ENCODE data around the gene INPP5E.

DNA sequence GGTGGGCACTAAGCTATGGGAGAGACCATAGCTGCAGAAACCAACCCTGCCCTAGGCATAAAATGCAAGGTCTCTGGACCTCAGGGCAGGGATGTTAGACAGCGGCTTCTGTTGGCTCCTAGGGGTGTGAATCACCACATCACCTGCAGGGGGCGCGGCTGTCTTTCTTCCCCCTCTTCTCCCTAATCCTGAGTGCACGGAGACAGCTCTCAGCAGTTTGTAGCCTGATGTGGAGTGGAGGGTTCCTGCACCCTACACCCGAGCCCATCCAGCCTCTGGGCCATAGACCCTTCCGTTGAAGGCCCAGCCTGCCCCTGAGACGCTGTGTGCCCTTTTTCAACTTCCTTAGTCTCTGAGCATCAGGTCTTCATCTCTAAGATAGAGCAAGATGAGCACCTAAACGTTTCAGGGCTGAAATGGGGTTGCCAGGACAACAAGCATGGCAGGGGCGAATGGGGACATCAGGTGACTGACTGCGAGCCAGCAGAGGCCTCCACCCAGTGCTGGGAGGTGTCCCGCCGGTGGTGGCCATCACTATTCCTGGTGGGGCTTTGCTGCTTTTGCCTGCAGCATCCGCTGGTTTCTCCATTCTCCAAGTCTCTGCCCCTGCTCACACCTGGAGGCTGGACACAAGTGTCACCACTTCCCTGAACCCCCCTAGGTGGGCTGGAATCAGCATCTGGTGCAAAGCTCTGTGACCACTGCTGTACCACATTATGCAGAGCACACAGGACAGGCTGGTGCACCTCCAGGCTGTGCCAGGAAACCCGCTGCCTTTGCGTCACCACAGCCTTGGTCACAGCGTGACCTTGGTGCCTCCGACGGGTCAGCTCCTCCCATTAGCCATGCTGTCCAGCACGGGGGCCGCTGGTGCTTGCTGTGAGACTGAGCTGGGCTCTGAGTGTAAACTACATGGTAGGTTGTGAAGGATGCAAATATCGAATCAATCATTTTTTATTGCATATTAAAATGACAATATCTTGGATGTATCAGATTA, 45.7 kb upstream of the INPP5E start:
- TF ChIP-seq, protein P1, sequence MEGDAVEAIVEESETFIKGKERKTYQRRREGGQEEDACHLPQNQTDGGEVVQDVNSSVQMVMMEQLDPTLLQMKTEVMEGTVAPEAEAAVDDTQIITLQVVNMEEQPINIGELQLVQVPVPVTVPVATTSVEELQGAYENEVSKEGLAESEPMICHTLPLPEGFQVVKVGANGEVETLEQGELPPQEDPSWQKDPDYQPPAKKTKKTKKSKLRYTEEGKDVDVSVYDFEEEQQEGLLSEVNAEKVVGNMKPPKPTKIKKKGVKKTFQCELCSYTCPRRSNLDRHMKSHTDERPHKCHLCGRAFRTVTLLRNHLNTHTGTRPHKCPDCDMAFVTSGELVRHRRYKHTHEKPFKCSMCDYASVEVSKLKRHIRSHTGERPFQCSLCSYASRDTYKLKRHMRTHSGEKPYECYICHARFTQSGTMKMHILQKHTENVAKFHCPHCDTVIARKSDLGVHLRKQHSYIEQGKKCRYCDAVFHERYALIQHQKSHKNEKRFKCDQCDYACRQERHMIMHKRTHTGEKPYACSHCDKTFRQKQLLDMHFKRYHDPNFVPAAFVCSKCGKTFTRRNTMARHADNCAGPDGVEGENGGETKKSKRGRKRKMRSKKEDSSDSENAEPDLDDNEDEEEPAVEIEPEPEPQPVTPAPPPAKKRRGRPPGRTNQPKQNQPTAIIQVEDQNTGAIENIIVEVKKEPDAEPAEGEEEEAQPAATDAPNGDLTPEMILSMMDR (tag by site-specific recombination; IDR thresholded peaks at IDR 0.05): peak; percentile 79
- no peak for TF ChIP-seq ZNF23 (tag by site-specific recombination; IDR thresholded peaks at IDR 0.05; ENCODE audit: borderline replicate concordance)
- no peak for TF ChIP-seq RBAK (tag by site-specific recombination; IDR thresholded peaks at IDR 0.05)
- TF ChIP-seq MYNN (tag by site-specific recombination; IDR thresholded peaks at IDR 0.05; ENCODE audit: borderline replicate concordance): no peak
- TF ChIP-seq ZNF335 (tag by site-specific recombination; conservative IDR thresholded peaks at IDR 0.05): no peak
- TF ChIP-seq, protein P2, sequence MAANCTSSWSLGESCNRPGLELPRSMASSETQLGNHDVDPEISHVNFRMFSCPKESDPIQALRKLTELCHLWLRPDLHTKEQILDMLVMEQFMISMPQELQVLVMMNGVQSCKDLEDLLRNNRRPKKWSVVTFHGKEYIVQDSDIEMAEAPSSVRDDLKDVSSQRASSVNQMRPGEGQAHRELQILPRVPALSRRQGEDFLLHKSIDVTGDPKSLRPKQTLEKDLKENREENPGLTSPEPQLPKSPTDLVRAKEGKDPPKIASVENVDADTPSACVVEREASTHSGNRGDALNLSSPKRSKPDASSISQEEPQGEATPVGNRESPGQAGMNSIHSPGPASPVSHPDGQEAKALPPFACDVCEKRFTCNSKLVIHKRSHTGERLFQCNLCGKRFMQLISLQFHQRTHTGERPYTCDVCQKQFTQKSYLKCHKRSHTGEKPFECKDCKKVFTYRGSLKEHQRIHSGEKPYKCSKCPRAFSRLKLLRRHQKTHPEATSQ (tag by site-specific recombination; IDR thresholded peaks at IDR 0.05): no peak
- TF ChIP-seq YY1 (tag by site-specific recombination; IDR thresholded peaks at IDR 0.05): no peak
- no peak for TF ChIP-seq ZNF792 (tag by site-specific recombination; IDR thresholded peaks at IDR 0.05)
- TF ChIP-seq, protein P3, sequence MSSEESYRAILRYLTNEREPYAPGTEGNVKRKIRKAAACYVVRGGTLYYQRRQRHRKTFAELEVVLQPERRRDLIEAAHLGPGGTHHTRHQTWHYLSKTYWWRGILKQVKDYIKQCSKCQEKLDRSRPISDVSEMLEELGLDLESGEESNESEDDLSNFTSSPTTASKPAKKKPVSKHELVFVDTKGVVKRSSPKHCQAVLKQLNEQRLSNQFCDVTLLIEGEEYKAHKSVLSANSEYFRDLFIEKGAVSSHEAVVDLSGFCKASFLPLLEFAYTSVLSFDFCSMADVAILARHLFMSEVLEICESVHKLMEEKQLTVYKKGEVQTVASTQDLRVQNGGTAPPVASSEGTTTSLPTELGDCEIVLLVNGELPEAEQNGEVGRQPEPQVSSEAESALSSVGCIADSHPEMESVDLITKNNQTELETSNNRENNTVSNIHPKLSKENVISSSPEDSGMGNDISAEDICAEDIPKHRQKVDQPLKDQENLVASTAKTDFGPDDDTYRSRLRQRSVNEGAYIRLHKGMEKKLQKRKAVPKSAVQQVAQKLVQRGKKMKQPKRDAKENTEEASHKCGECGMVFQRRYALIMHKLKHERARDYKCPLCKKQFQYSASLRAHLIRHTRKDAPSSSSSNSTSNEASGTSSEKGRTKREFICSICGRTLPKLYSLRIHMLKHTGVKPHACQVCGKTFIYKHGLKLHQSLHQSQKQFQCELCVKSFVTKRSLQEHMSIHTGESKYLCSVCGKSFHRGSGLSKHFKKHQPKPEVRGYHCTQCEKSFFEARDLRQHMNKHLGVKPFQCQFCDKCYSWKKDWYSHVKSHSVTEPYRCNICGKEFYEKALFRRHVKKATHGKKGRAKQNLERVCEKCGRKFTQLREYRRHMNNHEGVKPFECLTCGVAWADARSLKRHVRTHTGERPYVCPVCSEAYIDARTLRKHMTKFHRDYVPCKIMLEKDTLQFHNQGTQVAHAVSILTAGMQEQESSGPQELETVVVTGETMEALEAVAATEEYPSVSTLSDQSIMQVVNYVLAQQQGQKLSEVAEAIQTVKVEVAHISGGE (tag by site-specific recombination; conservative IDR thresholded peaks at IDR 0.05; ENCODE audit: low read depth): no peak
- TF ChIP-seq TCF7L2 (IDR thresholded peaks at IDR 0.05; ENCODE audit: borderline replicate concordance, low read depth, low read length): no peak
- no peak for TF ChIP-seq ZNF121 (tag by site-specific recombination; IDR thresholded peaks at IDR 0.05)
- TF ChIP-seq YY2 (tag by site-specific recombination; IDR thresholded peaks at IDR 0.05): no peak
- TF ChIP-seq, protein P4, sequence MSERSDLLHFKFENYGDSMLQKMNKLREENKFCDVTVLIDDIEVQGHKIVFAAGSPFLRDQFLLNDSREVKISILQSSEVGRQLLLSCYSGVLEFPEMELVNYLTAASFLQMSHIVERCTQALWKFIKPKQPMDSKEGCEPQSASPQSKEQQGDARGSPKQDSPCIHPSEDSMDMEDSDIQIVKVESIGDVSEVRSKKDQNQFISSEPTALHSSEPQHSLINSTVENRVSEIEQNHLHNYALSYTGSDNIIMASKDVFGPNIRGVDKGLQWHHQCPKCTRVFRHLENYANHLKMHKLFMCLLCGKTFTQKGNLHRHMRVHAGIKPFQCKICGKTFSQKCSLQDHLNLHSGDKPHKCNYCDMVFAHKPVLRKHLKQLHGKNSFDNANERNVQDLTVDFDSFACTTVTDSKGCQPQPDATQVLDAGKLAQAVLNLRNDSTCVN (tag by site-specific recombination; optimal IDR thresholded peaks at IDR 0.05): no peak

Measured in HEK293 (cell line).